CD8-positive, alpha-beta memory T cell (primary cell): ENCODE data around the gene PRIM2. TPM values are rescaled to one million over a fixed set of nuclear protein-coding genes. Genes with fewer than 3 reads are reported as not detected.
"Not testable (repeated sequence)": the region's sequence is repeated elsewhere in the genome, so short reads cannot be mapped to it uniquely, and the experiment has no call there.

ENCODE experiments used
- CTCF ChIA-PET: fragments of 350-600 bp; sonication (Branson Sonifier 250); formaldehyde crosslinking; loops from one replicate; lab custom pipeline; 2021; ENCODE audit warnings: antibody characterized with exemption; lab: Charles Lee
- POLR2A ChIA-PET: fragments of 350-600 bp; sonication (Branson Sonifier 250); formaldehyde crosslinking; loops from one replicate; lab custom pipeline; 2021; ENCODE audit warnings: antibody characterized with exemption; lab: Charles Lee
- DNase-seq, 5 donors: peaks; one replicate each; pipeline versions ENCODE4 v3.0.0 to v3.0.0-alpha.2; 2020 to 2022; ENCODE audit warnings: mixed read lengths in 1 of 5
- H3K27ac ChIP-seq: one replicate; pipeline ENCODE4 v1.7.0; 2013; ENCODE audit warnings: low read depth, mild to moderate bottlenecking, low read length, moderate library complexity
- H3K27me3 ChIP-seq: 2 replicates; pipeline ENCODE4 v1.7.0; 2013; ENCODE audit warnings: low read length, mild to moderate bottlenecking; ENCODE audit not compliant: insufficient read depth, poor library complexity, severe bottlenecking
- H3K36me3 ChIP-seq: 2 replicates; pipeline ENCODE4 v1.7.0; 2013; ENCODE audit warnings: mild to moderate bottlenecking, low read length, moderate library complexity; ENCODE audit not compliant: insufficient read depth
- H3K4me1 ChIP-seq: 2 replicates; pipeline ENCODE4 v1.7.0; 2013; ENCODE audit warnings: mild to moderate bottlenecking, low read length, moderate library complexity; ENCODE audit not compliant: insufficient read depth
- H3K4me3 ChIP-seq: 2 replicates; pipeline ENCODE4 v1.7.0; 2013; ENCODE audit warnings: mild to moderate bottlenecking, low read length
- H3K9me3 ChIP-seq: 2 replicates; pipeline ENCODE4 v1.7.0; 2013; ENCODE audit warnings: mild to moderate bottlenecking, low read length
- H3K27ac Mint-ChIP-seq, 8 donors: one replicate each; pipeline ENCODE4 v1.8.0; 2020 to 2021; ENCODE audit warnings: mixed read lengths in 8 of 8, mild to moderate bottlenecking in 6 of 8, inconsistent platforms in 3 of 8, moderate library complexity in 3 of 8
- H3K27me3 Mint-ChIP-seq, 2 donors: one replicate each; pipeline ENCODE4 v1.8.0; 2020 to 2021; ENCODE audit warnings: mixed read lengths in 2 of 2, mild to moderate bottlenecking in 1 of 2, moderate library complexity in 1 of 2
- H3K36me3 Mint-ChIP-seq, 3 donors: one replicate each; pipeline ENCODE4 v1.8.0; 2020 to 2021; ENCODE audit warnings: mixed read lengths in 3 of 3, inconsistent platforms in 1 of 3, mild to moderate bottlenecking in 1 of 3
- H3K4me1 Mint-ChIP-seq, 3 donors: one replicate each; pipeline ENCODE4 v1.8.0; 2020 to 2021; ENCODE audit warnings: mixed read lengths in 3 of 3, inconsistent platforms in 1 of 3, mild to moderate bottlenecking in 1 of 3
- H3K4me3 Mint-ChIP-seq, 7 donors: one replicate each; pipeline ENCODE4 v1.8.0; 2020 to 2021; ENCODE audit warnings: mixed read lengths in 7 of 7, mild to moderate bottlenecking in 6 of 7, moderate library complexity in 4 of 7, inconsistent platforms in 2 of 7
- H3K9me3 Mint-ChIP-seq, 5 donors: one replicate each; pipeline ENCODE4 v1.8.0; 2020 to 2022; ENCODE audit warnings: mixed read lengths in 5 of 5, mild to moderate bottlenecking in 3 of 5, moderate library complexity in 2 of 5, inconsistent platforms in 1 of 5
- polyA plus RNA-seq: library from polyadenylated mRNA; unstranded; fragments of 300-500 nt; fragmentation: Illumina TruSeq; gene quantifications from one replicate; pipeline ENCODE4 v1.2.3, GENCODE V29; 2021
- total RNA-seq, 2 experiments: library from RNA; stranded (reverse); gene quantifications; one replicate each; pipeline ENCODE4 v1.2.3, GENCODE V29; 2021

Gene PRIM2
- total and polyA plus RNA-seq, 3 experiments from 2014 or later, result 7.0 to 35.2 (median 34.8) TPM

DNA sequence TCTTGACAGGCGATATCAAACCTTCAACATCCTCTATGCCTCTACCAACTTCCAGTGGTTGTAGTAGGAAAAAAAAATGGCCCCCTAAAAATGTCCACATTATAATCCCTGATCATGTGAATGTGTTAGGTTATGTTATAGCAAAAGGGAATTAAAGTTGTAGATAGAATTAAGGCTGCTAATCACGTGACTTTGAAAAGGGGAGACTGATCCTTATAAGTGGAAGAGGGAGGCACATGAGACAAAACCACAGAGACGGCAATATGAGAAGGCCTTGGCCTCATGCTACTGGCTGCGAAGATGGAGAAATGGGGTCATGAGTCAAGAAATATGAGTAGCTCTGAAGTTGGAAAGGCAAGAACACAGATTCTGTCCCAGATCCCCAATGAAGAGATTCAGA, 358.0 kb downstream of the PRIM2 start:
- H3K9me3 ChIP-seq, POLR2A ChIA-PET, H3K36me3 ChIP-seq, CTCF ChIA-PET, H3K4me3 Mint-ChIP-seq, H3K27ac Mint-ChIP-seq, H3K9me3 Mint-ChIP-seq, H3K4me1 ChIP-seq, H3K4me1 Mint-ChIP-seq, H3K27me3 ChIP-seq, H3K36me3 Mint-ChIP-seq, H3K4me3 ChIP-seq, H3K27ac ChIP-seq, DNase-seq: not testable (repeated sequence)
- peaks cover 6 to 16% of the 10 kb centered on the region in 2 donors for H3K27me3 Mint-ChIP-seq

DNA sequence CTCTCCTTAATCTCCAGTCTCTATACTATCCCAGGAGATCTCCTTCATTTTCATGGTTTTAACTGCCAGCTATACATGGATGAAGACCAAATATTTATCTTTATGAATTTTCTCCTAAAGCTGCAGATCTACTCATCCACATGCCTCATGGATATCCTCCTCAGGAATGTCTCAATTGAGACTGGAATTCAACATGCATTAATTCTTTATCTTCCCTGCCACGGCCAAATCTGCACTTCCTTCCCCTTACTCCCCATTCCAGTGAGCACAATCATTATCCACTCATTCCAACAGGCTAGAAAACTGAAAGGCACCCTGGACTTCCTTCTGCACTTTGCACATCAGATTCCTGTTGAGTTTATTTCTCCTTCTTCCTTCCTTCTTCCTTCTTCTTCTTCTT, 379.0 kb downstream of the PRIM2 start:
- H3K27ac ChIP-seq, H3K4me3 Mint-ChIP-seq, H3K4me1 Mint-ChIP-seq, H3K27ac Mint-ChIP-seq, H3K4me1 ChIP-seq, POLR2A ChIA-PET, H3K36me3 ChIP-seq, H3K9me3 ChIP-seq, H3K36me3 Mint-ChIP-seq, DNase-seq, H3K27me3 ChIP-seq, H3K9me3 Mint-ChIP-seq, CTCF ChIA-PET, H3K4me3 ChIP-seq: not testable (repeated sequence)
- peaks cover 6 to 12% of the 10 kb centered on the region in 2 donors for H3K27me3 Mint-ChIP-seq

Other genes with a start within 250 kb of the PRIM2 start
- gene ZNF451, start 227.4 kb upstream of the PRIM2 start, total RNA-seq, result 10 to 100 TPM; 47.4 to 48.7 TPM
- 22.1 TPM for gene ZNF451, start 227.4 kb upstream of the PRIM2 start, polyA plus RNA-seq
- 10 to 100 TPM; 10.2 to 10.4 TPM for gene BAG2, start 145.3 kb upstream of the PRIM2 start, total RNA-seq
- gene BAG2, start 145.3 kb upstream of the PRIM2 start, polyA plus RNA-seq, result 2.3 TPM
- gene RAB23, start 95.3 kb upstream of the PRIM2 start, total RNA-seq, result 1 to 10 TPM; 4.3 to 4.7 TPM
- 1.0 TPM for gene RAB23, start 95.3 kb upstream of the PRIM2 start, polyA plus RNA-seq